GM12801 (cell line): ENCODE measurements around the gene PNPLA6.

Experiments used
- TF ChIP-seq, protein P1 (sequence below): IDR thresholded peaks from one replicate; pipeline ENCODE4 v1.5.1; 2011; ENCODE audit warnings: control low read depth; ENCODE audit not compliant: insufficient read length; ENCODE audit errors: extremely low read depth

The PNPLA6 gene

DNA sequence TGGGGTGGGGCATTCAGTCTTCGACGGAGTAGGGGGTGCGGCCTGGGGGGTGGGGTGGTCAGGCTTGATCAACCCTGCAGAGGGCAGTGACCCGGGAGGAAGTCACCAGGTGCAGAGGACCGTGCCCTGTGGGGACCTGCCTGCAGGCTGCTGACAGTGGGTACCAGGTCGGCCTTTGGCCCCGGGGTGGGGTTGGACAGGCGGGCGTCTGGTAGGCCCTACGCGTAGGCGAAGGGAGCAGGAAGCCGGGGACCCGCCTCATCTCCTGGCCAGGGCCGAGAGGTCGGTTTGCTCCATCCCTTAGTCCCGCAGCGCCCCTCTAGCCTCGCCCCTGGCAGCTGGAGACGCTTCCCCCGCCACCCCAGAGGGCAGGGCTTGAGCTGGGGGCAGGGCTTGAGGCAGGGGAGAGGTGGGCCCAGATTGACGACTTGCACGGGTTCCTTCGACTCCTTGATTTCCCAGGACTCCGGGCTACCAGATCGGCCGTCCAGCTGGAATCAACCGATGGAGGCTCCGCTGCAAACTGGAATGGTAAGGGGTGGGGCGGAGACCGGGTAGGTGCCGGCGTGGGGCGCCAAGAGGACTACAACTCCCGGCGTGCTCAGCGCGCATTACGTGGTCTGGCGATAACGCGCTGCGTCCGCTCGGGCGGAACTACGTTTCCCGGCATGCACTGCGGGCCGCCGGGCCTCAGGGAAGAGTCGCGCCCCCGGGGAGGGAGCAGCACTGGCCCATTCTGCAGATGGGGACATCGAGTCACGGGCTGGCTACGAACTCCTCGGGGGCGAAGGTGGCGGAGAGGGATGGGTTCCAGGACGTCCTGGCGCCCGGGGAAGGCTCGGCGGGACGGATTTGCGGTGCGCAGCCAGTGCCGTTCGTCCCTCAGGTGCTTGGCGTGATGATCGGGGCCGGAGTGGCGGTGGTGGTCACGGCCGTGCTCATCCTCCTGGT lies at the start of gene PNPLA6:
PNPLA6 (plus strand) TSS at position 671 of the 951 bp plus-strand sequence; CDS start at position 743, 72 bp downstream.
- TF ChIP-seq, protein P1, sequence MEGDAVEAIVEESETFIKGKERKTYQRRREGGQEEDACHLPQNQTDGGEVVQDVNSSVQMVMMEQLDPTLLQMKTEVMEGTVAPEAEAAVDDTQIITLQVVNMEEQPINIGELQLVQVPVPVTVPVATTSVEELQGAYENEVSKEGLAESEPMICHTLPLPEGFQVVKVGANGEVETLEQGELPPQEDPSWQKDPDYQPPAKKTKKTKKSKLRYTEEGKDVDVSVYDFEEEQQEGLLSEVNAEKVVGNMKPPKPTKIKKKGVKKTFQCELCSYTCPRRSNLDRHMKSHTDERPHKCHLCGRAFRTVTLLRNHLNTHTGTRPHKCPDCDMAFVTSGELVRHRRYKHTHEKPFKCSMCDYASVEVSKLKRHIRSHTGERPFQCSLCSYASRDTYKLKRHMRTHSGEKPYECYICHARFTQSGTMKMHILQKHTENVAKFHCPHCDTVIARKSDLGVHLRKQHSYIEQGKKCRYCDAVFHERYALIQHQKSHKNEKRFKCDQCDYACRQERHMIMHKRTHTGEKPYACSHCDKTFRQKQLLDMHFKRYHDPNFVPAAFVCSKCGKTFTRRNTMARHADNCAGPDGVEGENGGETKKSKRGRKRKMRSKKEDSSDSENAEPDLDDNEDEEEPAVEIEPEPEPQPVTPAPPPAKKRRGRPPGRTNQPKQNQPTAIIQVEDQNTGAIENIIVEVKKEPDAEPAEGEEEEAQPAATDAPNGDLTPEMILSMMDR: no peak

DNA sequence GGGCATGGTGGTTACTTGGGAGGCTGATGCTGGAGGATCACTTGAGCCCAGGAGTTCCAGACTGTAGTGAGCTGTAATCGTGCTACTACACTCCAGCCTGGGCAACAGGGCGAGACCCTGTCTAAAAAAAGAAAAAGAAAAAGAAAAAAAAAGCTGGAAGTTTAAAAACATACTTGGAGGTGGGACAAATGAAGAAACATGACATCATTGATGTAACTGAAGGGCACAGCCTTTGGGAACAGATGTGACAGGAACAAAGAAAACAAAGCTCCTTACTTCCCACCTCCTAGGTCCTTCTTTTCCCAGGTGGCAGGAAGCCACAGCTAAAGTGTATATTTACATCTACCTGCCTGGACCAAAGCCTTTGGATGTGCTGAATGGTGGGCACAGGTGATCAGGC lies 48.6 kb upstream of the PNPLA6 start:
- TF ChIP-seq, protein P1: no peak

DNA sequence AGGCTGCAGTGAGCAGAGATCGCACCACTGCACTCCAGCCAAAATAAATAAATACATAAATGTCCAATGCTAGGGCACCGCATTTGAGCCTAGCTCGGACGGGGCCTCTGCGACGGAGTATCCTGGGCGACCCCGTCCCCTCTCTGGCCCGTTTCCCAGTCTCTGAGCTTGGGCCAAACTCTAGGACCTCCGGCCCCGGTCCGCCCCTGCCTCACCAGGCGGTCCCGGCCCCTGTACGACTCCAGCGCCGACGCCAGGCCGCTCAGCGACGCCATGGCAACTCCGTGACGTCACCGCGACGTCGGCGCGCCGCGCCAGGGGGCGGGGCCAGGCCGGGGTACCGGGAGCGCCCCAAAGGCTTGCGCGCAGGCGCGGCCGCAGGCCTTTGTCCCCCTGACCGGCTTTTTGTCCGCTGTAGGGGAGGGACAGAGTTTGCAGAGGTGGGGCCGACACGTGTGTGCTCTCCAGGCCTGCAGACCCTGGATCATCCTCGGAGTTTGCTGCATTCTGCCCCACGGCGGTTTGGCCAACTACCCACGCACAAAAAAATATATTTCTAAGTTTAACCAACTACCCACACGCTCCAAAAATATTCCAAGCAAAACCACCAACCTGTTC lies 46.7 kb upstream of the PNPLA6 start, which contains the start of gene PEX11G:
PEX11G (minus strand) TSS at position 300 of the 618 bp plus-strand sequence; CDS start at position 275, 25 bp downstream.
- TF ChIP-seq, protein P1: no peak

DNA sequence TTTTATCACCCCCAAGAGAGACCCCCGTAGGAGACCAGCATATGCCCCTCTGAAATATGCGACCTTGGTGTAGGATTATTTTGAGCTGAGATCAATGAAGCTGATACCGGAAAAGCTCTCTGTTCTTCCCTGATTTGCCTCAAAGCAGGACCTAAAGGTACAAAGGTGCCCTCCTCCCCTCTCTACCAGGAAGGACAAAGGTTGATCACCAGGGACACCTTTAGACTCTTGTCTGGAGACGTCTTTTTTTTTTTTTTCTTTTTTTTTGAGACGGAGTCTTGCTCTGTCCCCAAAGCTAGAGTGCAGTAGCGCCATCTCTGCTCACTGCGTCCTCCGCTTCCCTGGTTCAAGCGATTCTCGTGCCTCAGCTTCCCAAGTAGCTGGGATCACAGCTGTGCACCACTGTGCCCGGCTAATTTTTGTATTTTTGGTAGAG lies 45.9 kb upstream of the PNPLA6 start:
- TF ChIP-seq, protein P1: no peak

DNA sequence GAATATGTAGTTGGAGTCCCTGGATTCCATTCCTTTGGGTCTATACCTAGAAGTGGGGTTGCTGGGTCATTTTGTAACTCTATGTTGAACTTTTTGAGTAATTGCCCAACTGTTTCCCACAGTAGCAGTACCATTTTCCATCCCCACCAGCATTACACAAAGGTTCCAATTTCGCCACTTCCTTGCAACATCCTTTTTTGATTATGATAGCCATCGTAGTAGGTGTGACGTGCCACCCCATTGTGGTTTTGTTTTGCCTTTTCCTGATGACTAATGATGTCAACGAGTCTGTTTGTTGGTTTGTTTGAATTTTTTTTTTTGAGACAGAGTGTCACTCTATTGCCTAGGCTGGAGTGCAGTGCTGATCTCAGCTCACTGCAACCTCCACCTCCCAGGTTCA lies 43.4 kb upstream of the PNPLA6 start:
- TF ChIP-seq, protein P1: no peak

DNA sequence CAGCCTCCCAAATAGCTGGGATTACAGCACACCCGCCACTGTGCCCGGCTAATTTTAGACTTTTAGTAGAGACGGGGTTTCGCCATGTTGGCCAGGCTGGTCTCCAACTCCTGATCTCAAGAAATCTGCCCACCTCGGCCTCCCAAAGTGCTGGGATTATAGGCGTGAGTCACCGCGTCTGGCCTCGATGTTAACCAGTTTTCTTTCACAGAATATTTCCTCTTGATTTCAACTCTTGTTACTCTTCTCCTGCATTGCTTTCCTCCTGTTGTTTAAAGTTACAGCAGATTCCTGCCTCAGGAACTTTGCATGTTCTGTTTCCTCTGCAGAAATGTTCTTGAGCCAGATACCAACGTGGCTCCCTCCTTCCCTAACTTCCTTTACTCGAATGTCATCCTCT lies 43.0 kb upstream of the PNPLA6 start:
- TF ChIP-seq, protein P1: no peak

DNA sequence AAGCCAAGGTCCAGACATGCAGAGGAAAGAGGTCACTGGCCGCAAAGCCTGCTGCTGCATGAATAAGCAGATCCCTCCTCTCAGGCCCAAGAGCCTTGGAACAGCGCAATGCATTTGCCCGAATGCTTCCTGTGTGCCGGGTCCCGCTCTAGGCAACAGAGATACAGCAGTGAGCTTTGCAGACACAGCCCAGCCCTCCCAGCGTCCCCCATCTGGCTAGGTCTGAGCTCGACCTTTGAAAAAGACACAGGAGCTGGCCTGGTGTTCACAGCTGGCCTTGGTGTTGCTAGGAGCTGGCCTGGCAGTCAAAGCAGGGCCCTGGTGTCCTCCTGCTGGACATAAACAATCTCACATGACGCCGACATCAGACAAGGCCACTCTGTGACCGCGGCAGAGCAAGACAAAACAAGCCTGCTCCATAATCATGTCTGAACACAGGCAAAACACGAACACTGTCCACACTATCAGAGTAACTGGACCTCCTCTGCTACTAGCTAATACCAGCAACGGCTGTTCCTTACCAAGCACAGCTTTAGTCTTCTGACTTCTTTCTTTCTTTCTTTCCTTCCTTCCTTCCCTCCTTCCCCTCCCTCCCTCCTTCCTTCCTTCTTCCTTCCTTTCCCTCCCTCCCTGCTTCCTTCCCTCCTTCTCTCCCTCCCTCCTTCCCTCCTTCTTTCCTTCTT lies 41.0 kb upstream of the PNPLA6 start:
- TF ChIP-seq, protein P1: no peak
